Mesenchymal stem cell (in vitro differentiated cells and primary cell): Measurements from ENCODE around the gene RPF1. TPM values are rescaled to one million over a fixed set of nuclear protein-coding genes. Genes with fewer than 3 reads are reported as not detected.

Source experiments
- DNase-seq: peaks from one replicate; pipeline ENCODE4 v3.0.0-alpha.2; 2013
- H2AFZ ChIP-seq: one replicate; pipeline ENCODE4 v1.6.1; 2013; ENCODE audit warnings: low read depth, mild to moderate bottlenecking, control low read depth, inconsistent platforms, low read length, moderate library complexity
- H2AK5ac ChIP-seq: 2 replicates; pipeline ENCODE4 v1.6.1; 2013; ENCODE audit warnings: low read length, moderate library complexity, mild to moderate bottlenecking, inconsistent platforms; ENCODE audit not compliant: severe bottlenecking
- H2BK120ac ChIP-seq: one replicate; pipeline ENCODE4 v1.6.1; 2013; ENCODE audit warnings: low read depth, mild to moderate bottlenecking, inconsistent platforms, low read length, moderate library complexity
- H2BK12ac ChIP-seq, 2 experiments: one replicate each; pipeline ENCODE4 v1.6.1; 2013; ENCODE audit warnings: inconsistent platforms in 2 of 2, low read length in 2 of 2, mild to moderate bottlenecking in 2 of 2, moderate library complexity in 2 of 2, control low read depth in 1 of 2
- H2BK15ac ChIP-seq: one replicate; pipeline ENCODE4 v1.6.1; 2013; ENCODE audit warnings: mild to moderate bottlenecking, low read depth, inconsistent platforms; ENCODE audit not compliant: poor library complexity, severe bottlenecking
- H2BK5ac ChIP-seq: 2 replicates; pipeline ENCODE4 v1.6.1; 2013; ENCODE audit warnings: low read depth, mild to moderate bottlenecking, low read length, control low read depth, inconsistent platforms; ENCODE audit not compliant: poor library complexity, severe bottlenecking
- H3K14ac ChIP-seq, 2 experiments: one replicate each; pipeline ENCODE4 v1.6.1; 2013; ENCODE audit warnings: inconsistent platforms in 2 of 2, low read length in 2 of 2, control low read depth in 1 of 2, mild to moderate bottlenecking in 1 of 2, moderate library complexity in 1 of 2
- H3K18ac ChIP-seq, 2 experiments: one replicate each; pipeline ENCODE4 v1.6.1; 2013; ENCODE audit warnings: inconsistent platforms in 2 of 2, low read length in 2 of 2, control low read depth in 1 of 2, low read depth in 1 of 2, mild to moderate bottlenecking in 1 of 2
- H3K23ac ChIP-seq, 2 experiments: one replicate each; pipeline ENCODE4 v1.6.1; 2013; ENCODE audit warnings: inconsistent platforms in 2 of 2, low read length in 2 of 2, mild to moderate bottlenecking in 2 of 2, moderate library complexity in 2 of 2, control low read depth in 1 of 2
- H3K27ac ChIP-seq: 2 replicates; pipeline ENCODE4 v1.5.1; 2013; ENCODE audit warnings: mild to moderate bottlenecking, moderate library complexity, low read length, control low read depth, inconsistent platforms; ENCODE audit not compliant: poor library complexity, severe bottlenecking
- H3K27me3 ChIP-seq, 2 experiments: 2 replicates each; pipeline versions ENCODE4 v1.6.1 to v1.7.0; 2013; ENCODE audit warnings: low read length in 2 of 2, mild to moderate bottlenecking in 2 of 2, moderate library complexity in 2 of 2, control low read depth in 1 of 2, inconsistent platforms in 1 of 2; ENCODE audit not compliant: control insufficient read depth in 1 of 2, insufficient read depth in 1 of 2
- H3K36me3 ChIP-seq, 2 experiments: 2 replicates each; pipeline versions ENCODE4 v1.6.1 to v1.7.0; 2013; ENCODE audit warnings: low read length in 2 of 2, control low read depth in 1 of 2, inconsistent platforms in 1 of 2, low read depth in 1 of 2, mild to moderate bottlenecking in 1 of 2; ENCODE audit not compliant: insufficient read depth in 2 of 2, control insufficient read depth in 1 of 2
- H3K4ac ChIP-seq, 2 experiments: one replicate each; pipeline ENCODE4 v1.6.1; 2013; ENCODE audit warnings: inconsistent platforms in 2 of 2, low read length in 2 of 2, mild to moderate bottlenecking in 2 of 2, moderate library complexity in 2 of 2, control low read depth in 1 of 2, low read depth in 1 of 2
- H3K4me1 ChIP-seq: 2 replicates; pipeline ENCODE4 v1.6.1; 2013; ENCODE audit warnings: low read depth, low read length, control low read depth; ENCODE audit not compliant: control insufficient read depth, insufficient read depth
- H3K4me2 ChIP-seq: 2 replicates; pipeline ENCODE4 v1.6.1; 2013; ENCODE audit warnings: low read length, mild to moderate bottlenecking, inconsistent platforms; ENCODE audit not compliant: poor library complexity, severe bottlenecking
- H3K4me3 ChIP-seq, 2 experiments: 2 replicates each; pipeline versions ENCODE4 v1.5.1 to v1.7.0; 2013; ENCODE audit warnings: low read length in 2 of 2, mild to moderate bottlenecking in 2 of 2, control low read depth in 1 of 2, low read depth in 1 of 2; ENCODE audit not compliant: insufficient read depth in 1 of 2
- H3K79me1 ChIP-seq: replicated peaks from 2 replicates; pipeline ENCODE4 v1.6.1; 2013; ENCODE audit warnings: mild to moderate bottlenecking, control low read depth, low read length, inconsistent platforms; ENCODE audit not compliant: poor library complexity, severe bottlenecking
- H3K9ac ChIP-seq: 2 replicates; pipeline ENCODE4 v1.7.0; 2013; ENCODE audit warnings: mild to moderate bottlenecking, low read length, moderate library complexity
- H3K9me3 ChIP-seq: 2 replicates; pipeline ENCODE4 v1.7.0; 2013; ENCODE audit warnings: mild to moderate bottlenecking, low read length; ENCODE audit not compliant: control insufficient read depth
- H4K8ac ChIP-seq: one replicate; pipeline ENCODE4 v1.6.1; 2013; ENCODE audit warnings: inconsistent platforms, mild to moderate bottlenecking, low read length, moderate library complexity
- H4K91ac ChIP-seq: one replicate; pipeline ENCODE4 v1.6.1; 2013; ENCODE audit warnings: mild to moderate bottlenecking, low read length, inconsistent platforms
- WGBS: methylation state at CpG from one replicate; pipeline ENCODE4 v1.1.7; 2013; ENCODE audit warnings: mixed read lengths; 5-methylcytosine and 5-hydroxymethylcytosine counted together
- polyA plus RNA-seq, 2 experiments: library from polyadenylated mRNA; stranded (reverse); fragments of 200-250 nt; gene quantifications; one replicate each; pipeline ENCODE4 v1.2.3, GENCODE V29; 2013

Gene RPF1
- 55.2 TPM for polyA plus RNA-seq (2013, experiment 1 of 2)
- polyA plus RNA-seq (2013, experiment 2 of 2), result 55.2 TPM

GRCh38 chr1:84478876-84479868, at the start of gene RPF1:
Gene RPF1 (plus strand): TSS chr1:84479266. CDS start chr1:84479282, 16 bp downstream.
- peaks cover 4 to 26% of the 10 kb centered on the region in 2 experiments for H3K36me3 ChIP-seq
- H2BK120ac ChIP-seq, result no peak within 1 kb of the TSS
- no peaks in the 10 kb centered on the region for H3K79me1 ChIP-seq
- H4K91ac ChIP-seq, result peak within 1 kb of the TSS; percentile 73
- no peaks in the 10 kb centered on the region for H3K4me1 ChIP-seq
- peak within 1 kb of the TSS; percentile 66 for H2AFZ ChIP-seq
- DNase-seq, result peak; percentile 88
- H3K27me3 ChIP-seq, result peaks cover 0 to 5% of the 10 kb centered on the region in 2 experiments
- H3K18ac ChIP-seq, result peak within 1 kb of the TSS; percentile 62 to 84
- H3K14ac ChIP-seq, result peak within 1 kb of the TSS in 1 of 2 experiments; percentile 56
- H2BK12ac ChIP-seq, result no peak within 1 kb of the TSS
- no peak within 1 kb of the TSS for H2AK5ac ChIP-seq
- no peak within 1 kb of the TSS for H3K23ac ChIP-seq
- H4K8ac ChIP-seq, result peak within 1 kb of the TSS; percentile 81
- 6% methylated on average over 51 of the region's 51 CpGs for WGBS
- peak within 1 kb of the TSS in 1 of 2 experiments; percentile 62 for H3K4ac ChIP-seq
- peak within 1 kb of the TSS; percentile 84 to 96 for H3K4me3 ChIP-seq
- peak within 1 kb of the TSS; percentile 94 for H3K9ac ChIP-seq
- H2BK5ac ChIP-seq, result peak within 1 kb of the TSS; percentile 71
- no peak within 1 kb of the TSS for H2BK15ac ChIP-seq
- H3K9me3 ChIP-seq, result peaks cover 4% of the 10 kb centered on the region
- peak within 1 kb of the TSS; percentile 54 for H3K4me2 ChIP-seq
- peak within 1 kb of the TSS; percentile 88 for H3K27ac ChIP-seq

GRCh38 chr1:84430546-84430945, 48.5 kb upstream of the RPF1 start:
- Histone ChIP-seq H3K23ac (no peak overlapping the region), H4K8ac (no peak overlapping the region)

GRCh38 chr1:84433258-84434080, 45.6 kb upstream of the RPF1 start:
- WGBS, result 55% methylated on average over 11 of the region's 11 CpGs
- no peak overlapping the region for H3K4ac ChIP-seq
- no peak overlapping the region for H2AK5ac ChIP-seq

More at GRCh38 chr1:84430546-84430945, 48.5 kb upstream of the RPF1 start:
- H3K27me3 ChIP-seq, result no peaks in the 10 kb centered on the region
- no peak overlapping the region for H3K4me2 ChIP-seq
- H3K36me3 ChIP-seq, result no peaks in the 10 kb centered on the region
- no peak overlapping the region for H3K4ac ChIP-seq
- no peaks in the 10 kb centered on the region for H3K9me3 ChIP-seq
- no peak overlapping the region for H2BK120ac ChIP-seq
- H3K27ac ChIP-seq, result no peak overlapping the region
- peaks cover 5% of the 10 kb centered on the region for H3K4me1 ChIP-seq
- WGBS, result 94% methylated on average over 2 of the region's 2 CpGs
- no peak overlapping the region for H2AK5ac ChIP-seq
- H3K18ac ChIP-seq, result no peak overlapping the region
- H4K91ac ChIP-seq, result no peak overlapping the region
- no peak overlapping the region for H3K9ac ChIP-seq
- H2BK15ac ChIP-seq, result no peak overlapping the region
- no peak overlapping the region for H2AFZ ChIP-seq
- no peak overlapping the region for H2BK12ac ChIP-seq
- no peaks in the 10 kb centered on the region for H3K79me1 ChIP-seq
- no peak for DNase-seq
- no peak overlapping the region for H3K14ac ChIP-seq
- H2BK5ac ChIP-seq, result no peak overlapping the region
- H3K4me3 ChIP-seq, result no peak overlapping the region

More at GRCh38 chr1:84433258-84434080, 45.6 kb upstream of the RPF1 start:
- Histone ChIP-seq H3K27ac (no peak overlapping the region), H3K4me3 (peak overlapping the region in 1 of 2 experiments; percentile 34), H3K27me3 (no peaks in the 10 kb centered on the region), H2BK12ac (no peak overlapping the region), H3K4me1 (peaks cover 5% of the 10 kb centered on the region), H2BK120ac (no peak overlapping the region), H3K9me3 (no peaks in the 10 kb centered on the region), H3K14ac (no peak overlapping the region), H2AFZ (no peak overlapping the region), H2BK5ac (no peak overlapping the region), H4K8ac (no peak overlapping the region), H3K9ac (peak overlapping the region; percentile 81), H3K79me1 (no peaks in the 10 kb centered on the region), H3K18ac (no peak overlapping the region), H2BK15ac (no peak overlapping the region), H3K23ac (no peak overlapping the region), H4K91ac (no peak overlapping the region), H3K36me3 (no peaks in the 10 kb centered on the region), H3K4me2 (no peak overlapping the region)
- peak; percentile 82 for DNase-seq
